HepG2 (cell line): ENCODE results near the gene SDC4. TPM values are rescaled to one million over a fixed set of nuclear protein-coding genes. Genes with fewer than 3 reads are reported as not detected.

ENCODE experiments used
- FOXP1 ChIP-seq, 2 experiments: fragments of 450-650 bp in 1 of 2; IDR thresholded peaks; 2 replicates each; pipeline ENCODE4 v1.6.1; 2017 to 2018; ENCODE audit warnings: antibody characterized with exemption in 1 of 2
- HES4 ChIP-seq: sonication (generic); formaldehyde crosslinking; IDR thresholded peaks from 2 replicates; pipeline ENCODE4 v1.9.0; 2021; ENCODE audit warnings: mild to moderate bottlenecking, missing genetic modification reagents, borderline replicate concordance
- HINFP ChIP-seq: sonication (generic); formaldehyde crosslinking; IDR thresholded peaks from 2 replicates; pipeline ENCODE4 v1.4.0; 2020; ENCODE audit warnings: low read depth, mild to moderate bottlenecking, missing genetic modification reagents
- MEIS1 ChIP-seq: sonication (generic); formaldehyde crosslinking; IDR thresholded peaks from 2 replicates; pipeline ENCODE4 v1.9.0; 2021; ENCODE audit warnings: mild to moderate bottlenecking, missing genetic modification reagents, moderate library complexity, borderline replicate concordance
- RFXANK ChIP-seq: IDR thresholded peaks from 2 replicates; pipeline ENCODE4 v1.6.1; 2016
- SNAPC2 ChIP-seq: sonication (generic); formaldehyde crosslinking; IDR thresholded peaks from 2 replicates; pipeline ENCODE4 v1.8.1; 2022; ENCODE audit warnings: mild to moderate bottlenecking, missing genetic modification reagents
- ZBTB38 ChIP-seq: sonication (generic); formaldehyde crosslinking; IDR thresholded peaks from 2 replicates; pipeline ENCODE4 v1.5.1; 2020; ENCODE audit warnings: mild to moderate bottlenecking, missing genetic modification reagents
- ZNF142 ChIP-seq: sonication (generic); formaldehyde crosslinking; IDR thresholded peaks from 2 replicates; pipeline ENCODE4 v1.4.0; 2020; ENCODE audit warnings: missing genetic modification reagents
- ZNF816 ChIP-seq: sonication (generic); formaldehyde crosslinking; IDR thresholded peaks from 2 replicates; pipeline ENCODE4 v1.8.0; 2022; ENCODE audit warnings: missing genetic modification reagents, mild to moderate bottlenecking, borderline replicate concordance
- ZNF878 ChIP-seq: sonication (generic); formaldehyde crosslinking; IDR thresholded peaks from 2 replicates; pipeline ENCODE4 v1.8.1; 2023; ENCODE audit warnings: mild to moderate bottlenecking, missing genetic modification reagents, moderate library complexity
- polyA plus RNA-seq, 8 experiments: library from polyadenylated mRNA; depleted of rRNA in 3 of 8; stranded (reverse) in 7 of 8; unstranded in 1 of 8; fragments of >200 nt; fragmentation: Illumina TruSeq in 4 of 8; extraction: Trizol in 4 of 8; gene quantifications; 2 replicates each; pipeline versions ENCODE4 v1.2.1 to v1.2.3, GENCODE V29; 2011 to 2016; ENCODE audit warnings: low read depth in 4 of 8, missing spikeins in 1 of 8, mixed read lengths in 1 of 8; ENCODE audit not compliant: insufficient read depth in 1 of 8
- total RNA-seq, 5 experiments: library from RNA; depleted of rRNA; stranded (reverse); fragments of >200 nt; fragmentation: Illumina TruSeq; extraction: Trizol; gene quantifications; 2 replicates each; pipeline ENCODE4 v1.2.3, GENCODE V29; 2016; ENCODE audit warnings: low read depth in 1 of 5
- TF ChIP-seq, protein P1 (sequence below): sonication (generic); formaldehyde crosslinking; IDR thresholded peaks from 2 replicates; pipeline ENCODE4 v1.5.1; 2020; ENCODE audit warnings: missing genetic modification reagents, mild to moderate bottlenecking, borderline replicate concordance
- TF ChIP-seq, protein P2 (sequence below): sonication (generic); formaldehyde crosslinking; IDR thresholded peaks from 2 replicates; pipeline ENCODE4 v1.9.0; 2021; ENCODE audit warnings: missing genetic modification reagents, borderline replicate concordance

SDC4 gene
- total and polyA plus RNA-seq, 2 of the 13 experiments (the other 11 are each of a cell fraction or from before 2014, with no cell fraction given), result 49.0 to 65.1 TPM

- TF ChIP-seq FOXP1 (IDR thresholded peaks at IDR 0.05) (no peak), FOXP1 (CRISPR knock-in tag; IDR thresholded peaks at IDR 0.05) (no peak), HINFP (CRISPR knock-in tag) (peak; percentile 61; the same call in 1 of the 2 replicates), ZNF878 (no peak), SNAPC2 (CRISPR knock-in tag) (0 out of 2 replicates have a peak, but pooled peaks have one; percentile 54), ZBTB38 (CRISPR knock-in tag) (peak; percentile 86), ZNF142 (CRISPR knock-in tag) (peak; percentile 84), HES4 (CRISPR knock-in tag) (peak; percentile 93), MEIS1 (CRISPR knock-in tag) (0 out of 2 replicates have a peak, but pooled peaks have one; percentile 70), RFXANK (CRISPR knock-in tag) (no peak), ZNF816 (CRISPR knock-in tag) (peak; percentile 90)
- TF ChIP-seq, protein P1, sequence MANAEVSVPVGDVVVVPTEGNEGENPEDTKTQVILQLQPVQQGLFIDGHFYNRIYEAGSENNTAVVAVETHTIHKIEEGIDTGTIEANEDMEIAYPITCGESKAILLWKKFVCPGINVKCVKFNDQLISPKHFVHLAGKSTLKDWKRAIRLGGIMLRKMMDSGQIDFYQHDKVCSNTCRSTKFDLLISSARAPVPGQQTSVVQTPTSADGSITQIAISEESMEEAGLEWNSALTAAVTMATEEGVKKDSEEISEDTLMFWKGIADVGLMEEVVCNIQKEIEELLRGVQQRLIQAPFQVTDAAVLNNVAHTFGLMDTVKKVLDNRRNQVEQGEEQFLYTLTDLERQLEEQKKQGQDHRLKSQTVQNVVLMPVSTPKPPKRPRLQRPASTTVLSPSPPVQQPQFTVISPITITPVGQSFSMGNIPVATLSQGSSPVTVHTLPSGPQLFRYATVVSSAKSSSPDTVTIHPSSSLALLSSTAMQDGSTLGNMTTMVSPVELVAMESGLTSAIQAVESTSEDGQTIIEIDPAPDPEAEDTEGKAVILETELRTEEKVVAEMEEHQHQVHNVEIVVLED, result no peak; the same call in 1 of the 2 replicates
- TF ChIP-seq, protein P2, sequence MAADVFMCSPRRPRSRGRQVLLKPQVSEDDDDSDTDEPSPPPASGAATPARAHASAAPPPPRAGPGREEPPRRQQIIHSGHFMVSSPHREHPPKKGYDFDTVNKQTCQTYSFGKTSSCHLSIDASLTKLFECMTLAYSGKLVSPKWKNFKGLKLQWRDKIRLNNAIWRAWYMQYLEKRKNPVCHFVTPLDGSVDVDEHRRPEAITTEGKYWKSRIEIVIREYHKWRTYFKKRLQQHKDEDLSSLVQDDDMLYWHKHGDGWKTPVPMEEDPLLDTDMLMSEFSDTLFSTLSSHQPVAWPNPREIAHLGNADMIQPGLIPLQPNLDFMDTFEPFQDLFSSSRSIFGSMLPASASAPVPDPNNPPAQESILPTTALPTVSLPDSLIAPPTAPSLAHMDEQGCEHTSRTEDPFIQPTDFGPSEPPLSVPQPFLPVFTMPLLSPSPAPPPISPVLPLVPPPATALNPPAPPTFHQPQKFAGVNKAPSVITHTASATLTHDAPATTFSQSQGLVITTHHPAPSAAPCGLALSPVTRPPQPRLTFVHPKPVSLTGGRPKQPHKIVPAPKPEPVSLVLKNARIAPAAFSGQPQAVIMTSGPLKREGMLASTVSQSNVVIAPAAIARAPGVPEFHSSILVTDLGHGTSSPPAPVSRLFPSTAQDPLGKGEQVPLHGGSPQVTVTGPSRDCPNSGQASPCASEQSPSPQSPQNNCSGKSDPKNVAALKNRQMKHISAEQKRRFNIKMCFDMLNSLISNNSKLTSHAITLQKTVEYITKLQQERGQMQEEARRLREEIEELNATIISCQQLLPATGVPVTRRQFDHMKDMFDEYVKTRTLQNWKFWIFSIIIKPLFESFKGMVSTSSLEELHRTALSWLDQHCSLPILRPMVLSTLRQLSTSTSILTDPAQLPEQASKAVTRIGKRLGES (CRISPR knock-in tag), result peak; percentile 41; the same call in 1 of the 2 replicates
Measured at GRCh38 chr20:45347936-45348778, at the start of gene SDC4 (continued).
